ENCODE results near the gene NEDD8. TPM values are rescaled to one million over a fixed set of nuclear protein-coding genes. Genes with fewer than 3 reads are reported as not detected.

NEDD8 gene
- total RNA-seq, 2 experiments from 2014 or later: 42.0 to 43.5 TPM

DNA sequence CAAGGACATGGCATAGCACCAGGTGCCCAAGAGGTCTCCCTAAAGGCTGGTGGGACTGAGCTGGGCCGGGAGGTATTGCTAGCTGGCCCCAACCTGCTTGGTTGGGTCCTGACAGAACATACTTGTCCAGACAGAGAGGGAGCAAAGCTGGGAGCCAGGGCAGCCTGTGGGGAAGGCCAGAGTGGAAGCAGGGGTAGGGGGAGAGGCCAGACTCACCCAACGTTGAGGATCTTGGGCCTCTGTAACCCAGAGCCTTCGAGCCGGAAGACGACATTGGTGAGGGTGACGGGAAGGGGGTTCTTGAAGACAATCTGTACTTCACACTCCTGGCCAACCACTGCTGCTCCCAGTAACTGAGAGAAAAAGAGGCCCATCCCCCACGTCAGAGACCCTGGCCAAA lies 21.8 kb upstream of the NEDD8 start:
- POLR2A ChIA-PET: interaction anchor here (3.6 kb wide), 1 partner anchor 12 kb away, joined by 20 read pairs; the partner anchor contains the start of gene TINF2
- H3K9me3 Mint-ChIP-seq: no peaks in the 10 kb centered on the region
- CTCF ChIA-PET: no interaction called here

DNA sequence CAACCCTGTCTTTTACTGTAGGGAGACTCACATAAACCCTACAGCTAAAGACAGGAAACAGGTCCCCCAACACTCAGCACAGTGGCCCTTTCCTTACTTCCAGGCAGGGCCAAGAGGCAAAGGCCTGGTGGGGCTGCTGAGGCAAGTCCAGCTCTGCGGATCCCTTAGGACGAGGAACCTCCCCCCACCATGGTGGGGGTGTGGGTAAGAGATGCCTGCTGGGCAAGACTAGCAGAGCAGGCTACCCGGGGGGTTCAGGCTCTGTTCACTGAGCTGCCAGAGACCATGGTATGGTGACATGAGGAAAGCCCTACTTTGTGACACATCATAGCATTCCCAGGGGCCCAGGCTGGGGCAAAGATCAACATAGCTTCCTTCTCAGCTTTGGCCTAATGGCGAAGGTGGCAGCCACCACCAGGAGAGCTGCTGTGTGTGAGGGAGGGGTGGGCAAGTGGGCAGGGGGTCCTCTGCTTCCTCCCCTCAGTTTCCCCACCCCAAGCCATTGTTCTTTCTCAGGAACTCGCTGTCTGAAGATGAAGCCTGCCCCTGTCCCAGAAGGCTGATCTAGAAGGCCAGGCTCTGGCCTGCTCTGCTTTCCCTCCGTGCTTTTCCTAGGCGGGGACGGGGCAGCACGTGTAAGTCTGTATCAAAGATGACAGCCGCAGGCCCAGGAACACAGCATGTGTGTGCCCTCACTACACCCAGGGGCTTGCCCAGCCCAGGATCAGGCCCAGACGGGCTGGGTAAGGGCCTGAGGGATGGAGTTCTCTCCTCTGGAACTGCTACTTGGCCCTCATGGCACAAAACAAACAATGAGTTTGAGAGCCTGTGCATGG lies 20.3 kb upstream of the NEDD8 start:
- Histone ChIP-seq H3K4me1 (ENCODE audit: insufficient read depth, low read length) (peaks cover under 1% of the 10 kb centered on the region), H3K27ac (ENCODE audit: low read depth in 1 of 2, low read length in 2 of 2) (no peak overlapping the region), H3K27me3 (ENCODE audit: control insufficient read depth in 1 of 2, insufficient read depth in 2 of 2, low read length in 2 of 2) (no peaks in the 10 kb centered on the region), H3K36me3 (ENCODE audit: insufficient read depth, low read length) (peaks cover 34% of the 10 kb centered on the region), H3K9me3 (ENCODE audit: control insufficient read depth in 1 of 2, insufficient read depth in 1 of 2, low read length in 2 of 2) (no peaks in the 10 kb centered on the region), H3K4me3 (ENCODE audit: low read length) (no peak overlapping the region)
- H3K27ac Mint-ChIP-seq: no peak overlapping the region
- peaks cover 40% of the 10 kb centered on the region for H3K36me3 Mint-ChIP-seq (ENCODE audit: low read depth)
- CTCF ChIA-PET: interaction anchor here (1.7 to 1.9 kb wide), 2 partner anchors 44 to 55 kb away, joined by 5 read pairs; partner anchors contain the start of gene CIDEB
- H3K27me3 Mint-ChIP-seq: no peaks in the 10 kb centered on the region
- ATAC-seq (ENCODE audit: poor library complexity) (no peak), DNase-seq (no peak)
- no peaks in the 10 kb centered on the region for H3K9me3 Mint-ChIP-seq
- intact Hi-C loops (cut with DNase I, micrococcal nuclease): no loop called here
- POLR2A ChIA-PET: interaction anchor here (3.6 kb wide), 1 partner anchor 10 kb away, joined by 20 read pairs; the partner anchor contains the start of gene TINF2
- H3K4me1 Mint-ChIP-seq (ENCODE audit: low read depth): peaks cover 13% of the 10 kb centered on the region
- TF ChIP-seq, protein P1, sequence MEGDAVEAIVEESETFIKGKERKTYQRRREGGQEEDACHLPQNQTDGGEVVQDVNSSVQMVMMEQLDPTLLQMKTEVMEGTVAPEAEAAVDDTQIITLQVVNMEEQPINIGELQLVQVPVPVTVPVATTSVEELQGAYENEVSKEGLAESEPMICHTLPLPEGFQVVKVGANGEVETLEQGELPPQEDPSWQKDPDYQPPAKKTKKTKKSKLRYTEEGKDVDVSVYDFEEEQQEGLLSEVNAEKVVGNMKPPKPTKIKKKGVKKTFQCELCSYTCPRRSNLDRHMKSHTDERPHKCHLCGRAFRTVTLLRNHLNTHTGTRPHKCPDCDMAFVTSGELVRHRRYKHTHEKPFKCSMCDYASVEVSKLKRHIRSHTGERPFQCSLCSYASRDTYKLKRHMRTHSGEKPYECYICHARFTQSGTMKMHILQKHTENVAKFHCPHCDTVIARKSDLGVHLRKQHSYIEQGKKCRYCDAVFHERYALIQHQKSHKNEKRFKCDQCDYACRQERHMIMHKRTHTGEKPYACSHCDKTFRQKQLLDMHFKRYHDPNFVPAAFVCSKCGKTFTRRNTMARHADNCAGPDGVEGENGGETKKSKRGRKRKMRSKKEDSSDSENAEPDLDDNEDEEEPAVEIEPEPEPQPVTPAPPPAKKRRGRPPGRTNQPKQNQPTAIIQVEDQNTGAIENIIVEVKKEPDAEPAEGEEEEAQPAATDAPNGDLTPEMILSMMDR (IDR thresholded peaks at IDR 0.05): no peak
- no peak overlapping the region for H3K4me3 Mint-ChIP-seq

More for the DNA sequence above, 21.8 kb upstream of the NEDD8 start:
- Mint-ChIP-seq H3K36me3 (ENCODE audit: low read depth) (peaks cover 41% of the 10 kb centered on the region), H3K27me3 (no peaks in the 10 kb centered on the region), H3K4me1 (ENCODE audit: low read depth) (peaks cover 9% of the 10 kb centered on the region), H3K4me3 (no peak overlapping the region), H3K27ac (no peak overlapping the region)
- intact Hi-C loops (cut with DNase I, micrococcal nuclease): no loop called here
- TF ChIP-seq, protein P1 (IDR thresholded peaks at IDR 0.05): no peak
- no peaks in the 10 kb centered on the region for H3K4me1 ChIP-seq (ENCODE audit: insufficient read depth, low read length)
- ATAC-seq (ENCODE audit: poor library complexity) (no peak), DNase-seq (no peak)
- H3K4me3 ChIP-seq (ENCODE audit: low read length): no peak overlapping the region
- H3K9me3 ChIP-seq (ENCODE audit: control insufficient read depth in 1 of 2, insufficient read depth in 1 of 2, low read length in 2 of 2): no peaks in the 10 kb centered on the region
- H3K27ac ChIP-seq (ENCODE audit: low read depth in 1 of 2, low read length in 2 of 2): no peak overlapping the region
- H3K36me3 ChIP-seq (ENCODE audit: insufficient read depth, low read length): peaks cover 33% of the 10 kb centered on the region
- no peaks in the 10 kb centered on the region for H3K27me3 ChIP-seq (ENCODE audit: control insufficient read depth in 1 of 2, insufficient read depth in 2 of 2, low read length in 2 of 2)

DNA sequence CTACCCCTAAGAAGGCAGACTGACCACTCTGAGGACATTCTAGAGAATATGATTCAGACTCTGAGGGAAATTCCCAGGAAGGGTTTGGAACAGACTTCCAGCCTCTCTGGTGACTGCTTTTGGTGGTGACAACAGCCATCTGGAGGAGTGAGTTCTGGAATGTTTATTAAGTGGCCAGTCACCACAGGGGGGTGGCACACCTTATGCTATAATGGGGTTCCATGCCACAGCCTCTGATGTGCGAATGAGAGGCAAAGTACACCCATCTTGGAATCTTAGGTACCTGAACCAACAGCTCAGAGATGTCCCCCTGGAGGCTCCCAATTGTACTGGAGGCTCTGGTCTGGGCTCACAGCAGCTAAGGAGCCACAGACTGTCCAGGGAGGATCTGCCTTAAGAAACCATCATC lies 19.7 kb upstream of the NEDD8 start:
- H3K27me3 ChIP-seq (ENCODE audit: control insufficient read depth in 1 of 2, insufficient read depth in 2 of 2, low read length in 2 of 2): no peaks in the 10 kb centered on the region
- ChIA-PET CTCF (interaction anchor here (1.7 to 1.9 kb wide), 2 partner anchors 45 to 56 kb away, joined by 5 read pairs; partner anchors contain the start of gene CIDEB), POLR2A (interaction anchor here (1.2 to 3.6 kb wide), 2 partner anchors 9 to 180 kb away, joined by 5 to 20 read pairs; partner anchors contain the start of gene TINF2)
- DNase-seq (no peak), ATAC-seq (ENCODE audit: poor library complexity) (no peak)
- intact Hi-C loops (cut with DNase I, micrococcal nuclease): no loop called here
- peaks cover 6% of the 10 kb centered on the region for H3K4me1 ChIP-seq (ENCODE audit: insufficient read depth, low read length)
- peaks cover 34% of the 10 kb centered on the region for H3K36me3 ChIP-seq (ENCODE audit: insufficient read depth, low read length)
- Mint-ChIP-seq H3K4me1 (ENCODE audit: low read depth) (peaks cover 18% of the 10 kb centered on the region), H3K36me3 (ENCODE audit: low read depth) (peaks cover 34% of the 10 kb centered on the region), H3K27ac (no peak overlapping the region), H3K4me3 (no peak overlapping the region), H3K9me3 (no peaks in the 10 kb centered on the region), H3K27me3 (no peaks in the 10 kb centered on the region)
- no peak overlapping the region for H3K4me3 ChIP-seq (ENCODE audit: low read length)
- no peak overlapping the region for H3K27ac ChIP-seq (ENCODE audit: low read depth in 1 of 2, low read length in 2 of 2)
- H3K9me3 ChIP-seq (ENCODE audit: control insufficient read depth in 1 of 2, insufficient read depth in 1 of 2, low read length in 2 of 2): no peaks in the 10 kb centered on the region
- TF ChIP-seq, protein P1 (IDR thresholded peaks at IDR 0.05): no peak

Measured in CD4-positive, alpha-beta T cell (primary cell).